ENCODE results near the gene MEIS2.

GRCh38 chr15:37099319-37100108, 835 bp downstream of the MEIS2 start:
- TF ChIP-seq, protein P1, sequence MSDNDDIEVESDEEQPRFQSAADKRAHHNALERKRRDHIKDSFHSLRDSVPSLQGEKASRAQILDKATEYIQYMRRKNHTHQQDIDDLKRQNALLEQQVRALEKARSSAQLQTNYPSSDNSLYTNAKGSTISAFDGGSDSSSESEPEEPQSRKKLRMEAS (IDR thresholded peaks at IDR 0.05; ENCODE audit: insufficient read depth, insufficient read length), result no peak
- TF ChIP-seq CTCF (IDR thresholded peaks at IDR 0.05; ENCODE audit: extremely low read depth in 1 of 2, insufficient read depth in 1 of 2, low read depth in 1 of 2, low read length in 2 of 2) (no peak), POLR2AphosphoS5 (IDR thresholded peaks at IDR 0.05; ENCODE audit: insufficient read depth, low read depth, low read length) (no peak), POLR2A (IDR thresholded peaks at IDR 0.05; ENCODE audit: low read depth, low read length) (no peak), EZH2 (IDR thresholded peaks at IDR 0.05; ENCODE audit: borderline replicate concordance, low read depth, low read length, severe bottlenecking) (no peak), MYC (IDR thresholded peaks at IDR 0.05; ENCODE audit: low read depth, low read length) (no peak), GATA2 (IDR thresholded peaks at IDR 0.05; ENCODE audit: insufficient read depth, insufficient read length, low read depth, low read length) (no peak), FOS (IDR thresholded peaks at IDR 0.05; ENCODE audit: borderline replicate concordance, insufficient read depth, low read length) (no peak), JUN (IDR thresholded peaks at IDR 0.05; ENCODE audit: borderline replicate concordance, insufficient read depth, insufficient read length, low read depth) (no peak)
